GM12865 (cell line): ENCODE results near the gene PTPN7.

ENCODE experiments used
- DNase-seq: peaks from one replicate; pipeline ENCODE4 v3.0.0; 2010; ENCODE audit warnings: low read depth
- H3K4me3 ChIP-seq: 2 replicates; pipeline ENCODE4 v1.5.1; 2011; ENCODE audit warnings: mild to moderate bottlenecking, low read depth, low read length, control low read depth
- TF ChIP-seq, protein P1 (sequence below): IDR thresholded peaks from 2 replicates; pipeline ENCODE4 v1.5.1; 2011; ENCODE audit warnings: low read length, control low read depth, low read depth, inconsistent platforms; ENCODE audit not compliant: insufficient read depth; ENCODE audit errors: missing control alignments

PTPN7 gene

DNA sequence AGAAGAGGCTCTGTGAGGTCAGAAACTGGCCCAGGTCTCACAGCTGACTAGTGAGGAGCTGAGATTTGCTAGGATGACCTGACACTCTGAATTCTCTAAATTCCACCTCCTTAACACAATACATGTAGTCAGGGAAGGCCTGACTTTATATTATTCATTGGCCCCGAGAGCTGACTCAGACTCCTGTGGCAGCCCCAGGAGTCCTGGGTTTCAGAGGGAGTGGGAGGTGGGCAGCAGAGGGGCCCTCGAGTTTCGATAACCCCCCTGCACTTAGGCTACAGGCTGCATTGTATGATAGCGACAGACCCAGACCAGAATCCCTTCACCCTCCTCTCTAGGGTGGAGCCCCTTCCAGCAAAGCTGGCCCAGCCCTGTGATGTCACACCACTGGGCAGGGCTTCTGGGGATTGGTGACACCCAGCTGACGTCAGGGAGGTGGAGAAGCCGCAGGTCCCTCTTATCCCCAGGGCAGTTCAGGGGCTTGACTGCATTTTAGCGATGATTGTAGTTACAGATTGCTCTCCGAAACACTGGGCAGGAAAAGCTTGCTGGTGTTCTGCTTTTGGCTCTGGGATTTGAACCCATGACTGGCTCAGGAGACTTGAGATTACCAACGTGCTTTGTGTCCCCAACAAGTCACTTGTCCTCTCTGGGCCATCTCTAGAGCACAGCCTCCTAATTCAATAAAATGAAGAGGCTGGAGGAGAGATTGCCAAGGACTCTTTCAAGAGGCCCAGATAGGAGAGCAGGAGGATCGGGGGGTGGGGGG, 54.6 kb downstream of the PTPN7 start:
- DNase-seq: no peak
- TF ChIP-seq, protein P1, sequence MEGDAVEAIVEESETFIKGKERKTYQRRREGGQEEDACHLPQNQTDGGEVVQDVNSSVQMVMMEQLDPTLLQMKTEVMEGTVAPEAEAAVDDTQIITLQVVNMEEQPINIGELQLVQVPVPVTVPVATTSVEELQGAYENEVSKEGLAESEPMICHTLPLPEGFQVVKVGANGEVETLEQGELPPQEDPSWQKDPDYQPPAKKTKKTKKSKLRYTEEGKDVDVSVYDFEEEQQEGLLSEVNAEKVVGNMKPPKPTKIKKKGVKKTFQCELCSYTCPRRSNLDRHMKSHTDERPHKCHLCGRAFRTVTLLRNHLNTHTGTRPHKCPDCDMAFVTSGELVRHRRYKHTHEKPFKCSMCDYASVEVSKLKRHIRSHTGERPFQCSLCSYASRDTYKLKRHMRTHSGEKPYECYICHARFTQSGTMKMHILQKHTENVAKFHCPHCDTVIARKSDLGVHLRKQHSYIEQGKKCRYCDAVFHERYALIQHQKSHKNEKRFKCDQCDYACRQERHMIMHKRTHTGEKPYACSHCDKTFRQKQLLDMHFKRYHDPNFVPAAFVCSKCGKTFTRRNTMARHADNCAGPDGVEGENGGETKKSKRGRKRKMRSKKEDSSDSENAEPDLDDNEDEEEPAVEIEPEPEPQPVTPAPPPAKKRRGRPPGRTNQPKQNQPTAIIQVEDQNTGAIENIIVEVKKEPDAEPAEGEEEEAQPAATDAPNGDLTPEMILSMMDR: no peak
- no peak overlapping the region for H3K4me3 ChIP-seq

- TF ChIP-seq, protein P1: no peak
- DNase-seq: no peak
- H3K4me3 ChIP-seq: no peak overlapping the region
Measured at GRCh38 chr1:202104073-202104472, 56.3 kb downstream of the PTPN7 start.

GRCh38 chr1:202101184-202101583, 59.2 kb downstream of the PTPN7 start:
- TF ChIP-seq, protein P1: no peak
- no peak overlapping the region for H3K4me3 ChIP-seq
- no peak for DNase-seq
